Stomach (tissue), 9 donors: Measurements from ENCODE around the gene ING2. TPM values are rescaled to one million over a fixed set of nuclear protein-coding genes. Genes with fewer than 3 reads are reported as not detected.
A peak's percentile ranks its signal among the peaks of the same experiment; 100 is the strongest.

ENCODE experiments used
- DNase-seq, 2 donors: peaks; one replicate each; pipeline versions ENCODE4 v3.0.0 to v3.0.0-alpha.2; 2013 to 2019
- H3K27ac ChIP-seq, 5 donors: fragments of 200-600 bp in 4 of 5; sonication (generic) in 4 of 5; one replicate each; pipeline ENCODE4 v1.5.1; 2013 to 2019; ENCODE audit warnings: mild to moderate bottlenecking in 1 of 5, moderate library complexity in 1 of 5
- H3K27me3 ChIP-seq, 3 donors: fragments of 200-600 bp; sonication (generic); one replicate each; pipeline ENCODE4 v1.5.1; 2017 to 2019; ENCODE audit warnings: mixed run types in 1 of 3
- H3K36me3 ChIP-seq, 4 donors: fragments of 200-600 bp; sonication (generic); 1 replicate in 3 of 4; 2 replicates in 1 of 4; pipeline ENCODE4 v1.5.1; 2016 to 2019
- H3K4me1 ChIP-seq, 4 donors: fragments of 200-600 bp; sonication (generic); one replicate each; pipeline ENCODE4 v1.5.1; 2016 to 2019
- H3K4me3 ChIP-seq, 4 donors: fragments of 200-600 bp; sonication (generic) in 3 of 4; one replicate each; pipeline ENCODE4 v1.5.1; 2016 to 2019; ENCODE audit warnings: mild to moderate bottlenecking in 1 of 4
- H3K9me3 ChIP-seq, 4 donors: fragments of 200-600 bp; sonication (generic); one replicate each; pipeline ENCODE4 v1.5.1; 2016 to 2019
- CTCF ChIP-seq, 7 experiments: fragments of 450-650 bp in 4 of 7; fragments of 200-600 bp in 3 of 7; sonication (generic) in 3 of 7; IDR thresholded peaks; one replicate each; pipeline ENCODE4 v1.5.1; 2016 to 2019; ENCODE audit warnings: antibody characterized with exemption in 7 of 7, control low read depth in 2 of 7, mild to moderate bottlenecking in 1 of 7
- EP300 ChIP-seq: sonication (generic); formaldehyde crosslinking; IDR thresholded peaks from one replicate; pipeline ENCODE4 v1.6.1; 2017; ENCODE audit warnings: antibody characterized with exemption
- POLR2A ChIP-seq, 4 donors: fragments of 450-650 bp; IDR thresholded peaks; one replicate each; pipeline ENCODE4 v1.6.1; 2016; ENCODE audit warnings: antibody characterized with exemption in 4 of 4, control low read depth in 2 of 4, mild to moderate bottlenecking in 1 of 4, moderate library complexity in 1 of 4
- POLR2AphosphoS5 ChIP-seq, 3 donors: sonication (generic); formaldehyde crosslinking; IDR thresholded peaks; one replicate each; pipeline ENCODE4 v1.6.1; 2016; ENCODE audit warnings: antibody characterized with exemption in 3 of 3
- WGBS, 5 donors: extraction: QIAGEN DNeasy Blood & Tissue Kit in 3 of 5; methylation state at CpG; one replicate each; pipeline versions ENCODE4 v1.1.5 to v1.1.7; 2013 to 2018; 5-methylcytosine and 5-hydroxymethylcytosine counted together
- intact Hi-C: fragments of 100-400 bp; cut with DNase I; formaldehyde crosslinking; loops from one replicate; pipeline ENCODE4 v1.15.1; 2023; ENCODE audit warnings: low total_unique reads
- polyA plus RNA-seq, 3 donors: library from polyadenylated mRNA; stranded (reverse); fragments of 200-250 nt; gene quantifications; one replicate each; pipeline ENCODE4 v1.2.3, GENCODE V29; 2013
- total RNA-seq, 5 donors: library from RNA; depleted of rRNA; stranded (reverse); fragments of >200 nt; gene quantifications; one replicate each; pipeline versions ENCODE4 v1.1.0 to v1.2.3, GENCODE V29; 2014 to 2016
- donor health status: healthy with polysubstance abuse.
- donor health status: Bipolar disorder and iron deficiency.
- donor health status: healthy.

The ING2 gene
- total and polyA plus RNA-seq, 8 donors = 0.45 to 15.2 (median 8.1) TPM

DNA sequence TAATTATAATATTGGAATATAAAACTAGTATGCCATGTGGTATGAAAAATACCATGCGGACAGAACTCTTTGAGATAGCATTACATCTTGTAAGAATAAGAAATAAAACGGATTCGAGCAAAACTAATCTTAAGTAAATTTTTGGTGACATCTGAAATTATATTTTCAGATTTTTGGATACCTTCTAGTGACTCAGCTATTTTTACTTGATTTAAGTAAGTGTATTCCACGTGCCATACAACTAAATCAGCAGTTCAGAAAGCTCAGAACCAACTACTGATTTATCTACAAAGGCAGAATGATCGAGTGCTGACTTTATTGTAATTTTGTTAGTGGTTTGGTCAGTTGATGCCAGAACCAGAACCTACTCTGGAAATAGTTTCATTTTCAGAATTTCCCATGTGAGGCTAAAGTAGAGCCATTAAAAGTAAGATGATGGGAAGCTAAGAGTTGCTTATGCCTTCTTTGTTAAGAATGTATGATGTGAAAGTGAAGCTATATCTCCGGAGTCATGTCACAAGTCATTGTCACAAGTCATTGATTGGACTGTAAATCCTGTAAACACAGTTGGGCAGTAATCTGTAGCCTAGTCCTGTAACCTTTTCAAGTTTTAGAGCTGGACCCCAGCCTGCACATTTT lies 4.0 kb downstream of the ING2 start:
- WGBS, 5 donors = 56 to 75% (median 66%) methylated on average over 6 of the region's 6 CpGs
- Histone ChIP-seq H3K9me3 (no peaks in the 10 kb centered on the region), H3K27me3 (no peaks in the 10 kb centered on the region), H3K27ac (no peak overlapping the region), H3K36me3 (peaks cover 0 to 26% (median 15%) of the 10 kb centered on the region in 4 donors), H3K4me3 (no peak overlapping the region), H3K4me1 (peaks cover 0 to 37% (median 24%) of the 10 kb centered on the region in 4 donors)
- TF ChIP-seq POLR2A (IDR thresholded peaks at IDR 0.05) = no peak
- no peak for TF ChIP-seq POLR2AphosphoS5 (IDR thresholded peaks at IDR 0.05)
- no peak for TF ChIP-seq CTCF (IDR thresholded peaks at IDR 0.05)
- no peak for TF ChIP-seq EP300
- no peak for DNase-seq
- intact Hi-C loops = no loop called here

DNA sequence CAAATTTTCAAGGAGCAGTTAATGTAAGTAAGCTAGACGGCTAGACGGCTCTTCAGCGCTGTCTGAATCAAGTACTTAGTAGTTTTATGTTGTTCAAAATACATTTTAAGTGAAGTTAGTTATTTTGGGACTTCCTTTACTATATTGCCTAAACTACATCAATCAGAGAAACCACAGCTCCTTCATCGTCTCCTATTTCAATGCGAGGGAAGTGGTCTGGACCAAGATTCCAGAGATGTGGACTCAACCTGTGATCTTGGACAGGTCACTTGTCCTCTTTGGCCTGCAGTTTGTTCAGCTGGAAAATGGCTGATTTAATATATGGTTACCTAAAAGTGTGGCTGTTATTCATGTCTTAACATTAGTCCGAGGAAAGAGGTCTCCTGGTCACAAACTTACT lies 10.6 kb downstream of the ING2 start:
- Histone ChIP-seq H3K4me3 (no peak overlapping the region), H3K27ac (no peak overlapping the region), H3K4me1 (peaks cover 0 to 14% (median 0%) of the 10 kb centered on the region in 4 donors), H3K27me3 (no peaks in the 10 kb centered on the region), H3K9me3 (no peaks in the 10 kb centered on the region), H3K36me3 (peaks cover 0 to 23% (median 12%) of the 10 kb centered on the region in 4 donors)
- intact Hi-C loops = no loop called here
- 83 to 93% (median 87%) methylated on average over 6 of the region's 6 CpGs for WGBS, 5 donors
- no peak for DNase-seq
- TF ChIP-seq EP300 (no peak), POLR2AphosphoS5 (IDR thresholded peaks at IDR 0.05) (no peak), CTCF (IDR thresholded peaks at IDR 0.05) (no peak), POLR2A (IDR thresholded peaks at IDR 0.05) (no peak)

DNA sequence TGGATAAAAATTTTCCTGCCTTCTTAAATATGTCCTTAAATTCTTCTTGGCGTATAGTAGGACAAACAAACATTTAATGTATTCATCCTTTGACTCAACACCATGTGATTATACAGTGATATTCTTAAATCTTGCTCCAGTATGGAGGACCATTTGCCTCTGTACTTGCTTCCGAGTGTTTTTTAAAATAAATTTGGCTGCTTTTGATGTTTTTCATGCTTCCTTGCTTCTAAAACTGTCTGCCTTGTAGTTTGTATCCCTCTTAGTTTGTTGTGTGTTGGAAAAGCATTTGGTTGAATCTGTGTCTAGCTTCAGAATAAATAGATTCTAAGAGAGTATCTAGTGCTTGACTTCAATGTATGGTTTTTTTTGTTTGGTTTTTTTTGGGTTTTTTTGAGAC lies 12.3 kb downstream of the ING2 start:
- intact Hi-C loops = no loop called here
- Histone ChIP-seq H3K4me3 (no peak overlapping the region), H3K4me1 (peaks cover 0 to 14% (median 0%) of the 10 kb centered on the region in 4 donors), H3K36me3 (peaks cover 0 to 5% (median 0%) of the 10 kb centered on the region in 4 donors), H3K27ac (no peak overlapping the region), H3K27me3 (no peaks in the 10 kb centered on the region), H3K9me3 (no peaks in the 10 kb centered on the region)
- no peak for DNase-seq
- WGBS, 5 donors = 87 to 96% (median 90%) methylated on average over 2 of the region's 2 CpGs
- no peak for TF ChIP-seq EP300
- no peak for TF ChIP-seq CTCF (IDR thresholded peaks at IDR 0.05)
- TF ChIP-seq POLR2A (IDR thresholded peaks at IDR 0.05) = no peak
- TF ChIP-seq POLR2AphosphoS5 (IDR thresholded peaks at IDR 0.05) = no peak

- peaks cover 0 to under 1% (median 0%) of the 10 kb centered on the region in 4 donors for H3K36me3 ChIP-seq
- no peak overlapping the region for H3K27ac ChIP-seq
- no peaks in the 10 kb centered on the region for H3K27me3 ChIP-seq
- WGBS, 5 donors = 38 to 53% (median 52%) methylated on average over 3 of the region's 3 CpGs
- no peaks in the 10 kb centered on the region for H3K9me3 ChIP-seq
- intact Hi-C loops = no loop called here
- peak in 1 of 2 donors; percentile 8 for DNase-seq
- H3K4me1 ChIP-seq = peaks cover 0 to 14% (median 0%) of the 10 kb centered on the region in 4 donors
- TF ChIP-seq EP300 (no peak), CTCF (IDR thresholded peaks at IDR 0.05) (no peak), POLR2AphosphoS5 (IDR thresholded peaks at IDR 0.05) (no peak), POLR2A (IDR thresholded peaks at IDR 0.05) (no peak)
- no peak overlapping the region for H3K4me3 ChIP-seq
Observed at GRCh38 chr4:183517781-183518180, 12.9 kb downstream of the ING2 start.
